Transverse colon (tissue), 4 donors: ENCODE results near the gene ACTBL2. TPM values are rescaled to one million over a fixed set of nuclear protein-coding genes. Genes with fewer than 3 reads are reported as not detected.

Experiments used
- DNase-seq: peaks from one replicate; pipeline ENCODE4 v3.0.0-alpha.2; 2019
- H3K27ac ChIP-seq, 4 donors: fragments of 200-600 bp; sonication (generic); 2 replicates each; pipeline ENCODE4 v1.5.1; 2016 to 2018; ENCODE audit warnings: inconsistent platforms in 4 of 4
- H3K27me3 ChIP-seq: fragments of 200-600 bp; sonication (generic); 2 replicates; pipeline ENCODE4 v1.5.1; 2017; ENCODE audit warnings: inconsistent platforms
- H3K36me3 ChIP-seq, 4 donors: fragments of 200-600 bp; sonication (generic); 2 replicates each; pipeline ENCODE4 v1.5.1; 2017 to 2019; ENCODE audit warnings: inconsistent platforms in 4 of 4
- H3K4me1 ChIP-seq, 4 donors: fragments of 200-600 bp; sonication (generic); 2 replicates each; pipeline ENCODE4 v1.5.1; 2017 to 2020; ENCODE audit warnings: inconsistent platforms in 4 of 4
- H3K4me3 ChIP-seq, 4 donors: fragments of 200-600 bp; sonication (generic); 1 replicate in 1 of 4; 2 replicates in 3 of 4; pipeline versions ENCODE4 v1.5.1 to v1.6.1; 2017 to 2019; ENCODE audit warnings: inconsistent platforms in 4 of 4
- H3K9me3 ChIP-seq, 2 donors: fragments of 200-600 bp; sonication (generic); 2 replicates each; pipeline ENCODE4 v1.5.1; 2017 to 2019; ENCODE audit warnings: inconsistent platforms in 2 of 2
- CTCF ChIP-seq, 5 experiments: fragments of 200-600 bp in 3 of 5; fragments of 450-650 bp in 2 of 5; sonication (generic) in 3 of 5; IDR thresholded peaks; 1 replicate in 2 of 5; 2 replicates in 3 of 5; pipeline ENCODE4 v1.5.1; 2016 to 2017; ENCODE audit warnings: antibody characterized with exemption in 5 of 5, inconsistent platforms in 3 of 5, mild to moderate bottlenecking in 2 of 5, moderate library complexity in 1 of 5
- EP300 ChIP-seq: sonication (generic); formaldehyde crosslinking; IDR thresholded peaks from one replicate; pipeline ENCODE4 v1.6.1; 2017; ENCODE audit warnings: antibody characterized with exemption, low read depth
- POLR2A ChIP-seq: fragments of 450-650 bp; IDR thresholded peaks from one replicate; pipeline ENCODE4 v1.6.1; 2016; ENCODE audit warnings: antibody characterized with exemption, mild to moderate bottlenecking, moderate library complexity
- POLR2AphosphoS5 ChIP-seq, 3 donors: sonication (generic); formaldehyde crosslinking; IDR thresholded peaks; one replicate each; pipeline ENCODE4 v1.6.1; 2016; ENCODE audit warnings: antibody characterized with exemption in 3 of 3
- WGBS, 2 donors: methylation state at CpG; one replicate each; pipeline ENCODE4 v1.1.5; 2018; ENCODE audit warnings: low coverage in 1 of 2; 5-methylcytosine and 5-hydroxymethylcytosine counted together
- in situ Hi-C, 4 donors: fragments of 200-750 bp; cut with MboI; loops; one replicate each; pipeline versions ENCODE4 v1.15.0 to v1.15.1; 2017; ENCODE audit warnings: low sequenced_read_pairs in 3 of 4, low pct_ligation_motif_present in 1 of 4, low pct_unique_long_range_greater_than_20kb in 1 of 4
- intact Hi-C: fragments of 100-400 bp; cut with DNase I; formaldehyde crosslinking; loops from one replicate; pipeline ENCODE4 v1.15.1; 2023; ENCODE audit warnings: low total_unique reads
- total RNA-seq, 4 donors: library from RNA; depleted of rRNA; stranded (reverse); fragments of >200 nt; gene quantifications; one replicate each; pipeline ENCODE4 v1.1.0, GENCODE V29; 2016

ACTBL2 gene
- total RNA-seq, 4 donors from 2014 or later = not detected

GRCh38 chr5:57455511-57456455, 26.8 kb downstream of the ACTBL2 start:
- peak; percentile 21 for DNase-seq
- no peak overlapping the region for H3K4me3 ChIP-seq
- H3K27ac ChIP-seq = peak overlapping the region; percentile 38 to 68 (median 52)
- no peaks in the 10 kb centered on the region for H3K36me3 ChIP-seq
- 58 to 70% methylated on average over 10 to 16 of the region's 16 CpGs for WGBS, 2 donors
- no peaks in the 10 kb centered on the region for H3K27me3 ChIP-seq
- no peaks in the 10 kb centered on the region for H3K9me3 ChIP-seq
- intact Hi-C loops (no loop called here), in situ Hi-C loops (no loop called here)
- TF ChIP-seq EP300 (no peak), POLR2AphosphoS5 (IDR thresholded peaks at IDR 0.05) (peak in 1 of 3 donors; percentile 26)
- peaks cover 7 to 39% (median 10%) of the 10 kb centered on the region in 4 donors for H3K4me1 ChIP-seq

- H3K27ac ChIP-seq = peak overlapping the region in 2 of 4 donors; percentile 55 to 68
These were observed 27.7 kb downstream of the ACTBL2 start for GRCh38 chr5:57454896-57455295.

GRCh38 chr5:57453728-57454127, 28.9 kb downstream of the ACTBL2 start:
- H3K9me3 ChIP-seq = no peaks in the 10 kb centered on the region
- peak overlapping the region; percentile 46 to 52 (median 46) for H3K27ac ChIP-seq
- H3K36me3 ChIP-seq = no peaks in the 10 kb centered on the region
- no peak for DNase-seq
- no peak overlapping the region for H3K4me3 ChIP-seq
- intact Hi-C loops = no loop called here
- TF ChIP-seq EP300 (no peak), POLR2A (no peak), CTCF (IDR thresholded peaks at IDR 0.05) (no peak), POLR2AphosphoS5 (IDR thresholded peaks at IDR 0.05) (no peak)
- in situ Hi-C loops = no loop called here
- H3K4me1 ChIP-seq = peaks cover 7 to 39% (median 10%) of the 10 kb centered on the region in 4 donors
- WGBS, 2 donors = 88 to 91% methylated on average over 3 to 4 of the region's 4 CpGs
- H3K27me3 ChIP-seq = no peaks in the 10 kb centered on the region

More at GRCh38 chr5:57454896-57455295, 27.7 kb downstream of the ACTBL2 start:
- TF ChIP-seq EP300 = no peak
- TF ChIP-seq CTCF (IDR thresholded peaks at IDR 0.05) = no peak
- no peak for TF ChIP-seq POLR2A
- TF ChIP-seq POLR2AphosphoS5 (IDR thresholded peaks at IDR 0.05) = no peak
- DNase-seq = no peak
- Histone ChIP-seq H3K27me3 (no peaks in the 10 kb centered on the region), H3K4me1 (peaks cover 7 to 39% (median 10%) of the 10 kb centered on the region in 4 donors), H3K4me3 (no peak overlapping the region), H3K36me3 (no peaks in the 10 kb centered on the region), H3K9me3 (no peaks in the 10 kb centered on the region)
- intact Hi-C loops (no loop called here), in situ Hi-C loops (no loop called here)

- H3K9me3 ChIP-seq = no peaks in the 10 kb centered on the region
- H3K27me3 ChIP-seq = no peaks in the 10 kb centered on the region
- no peaks in the 10 kb centered on the region for H3K36me3 ChIP-seq
- no peak for DNase-seq
- in situ Hi-C loops (no loop called here), intact Hi-C loops (no loop called here)
- H3K4me1 ChIP-seq = peaks cover 7 to 39% (median 10%) of the 10 kb centered on the region in 4 donors
- H3K27ac ChIP-seq = peak overlapping the region; percentile 46 to 61 (median 54)
- no peak overlapping the region for H3K4me3 ChIP-seq
- TF ChIP-seq POLR2A = no peak
- TF ChIP-seq CTCF (IDR thresholded peaks at IDR 0.05) = no peak
- TF ChIP-seq POLR2AphosphoS5 (IDR thresholded peaks at IDR 0.05) = peak in 2 of 3 donors; percentile 34 to 67
- no peak for TF ChIP-seq EP300
These were observed 29.7 kb downstream of the ACTBL2 start for GRCh38 chr5:57452885-57453284.
